HG02571 (cell line): ENCODE data around the gene KNDC1.

Source experiments
- ATAC-seq: cut with Tn5 transposase; IDR thresholded peaks from one replicate; pipeline ENCODE4 v1.9.1; 2021; ENCODE audit warnings: mild to moderate bottlenecking, moderate library complexity; ENCODE audit not compliant: unreplicated experiment

KNDC1 gene

DNA sequence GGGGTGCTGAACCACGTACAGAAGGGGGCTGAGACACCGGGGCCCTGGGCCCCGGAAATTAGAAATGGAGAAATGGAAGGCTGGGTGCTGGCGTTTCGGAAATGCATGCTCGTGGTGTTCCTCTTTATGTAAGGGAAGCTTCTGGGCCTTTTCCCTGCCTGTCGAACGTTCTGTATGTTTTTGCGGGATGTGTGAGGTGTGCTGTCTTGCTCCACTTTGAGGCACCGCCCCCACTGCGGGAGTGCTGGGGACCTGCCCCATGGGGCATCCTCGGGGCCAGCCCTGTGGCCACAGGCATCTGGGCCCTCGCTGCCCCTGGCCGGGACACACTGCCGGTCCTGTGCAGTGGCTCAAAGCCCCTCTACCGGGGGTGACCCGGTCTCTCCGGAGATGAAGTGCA is 75.9 kb downstream of the KNDC1 start:
- no peak for ATAC-seq

DNA sequence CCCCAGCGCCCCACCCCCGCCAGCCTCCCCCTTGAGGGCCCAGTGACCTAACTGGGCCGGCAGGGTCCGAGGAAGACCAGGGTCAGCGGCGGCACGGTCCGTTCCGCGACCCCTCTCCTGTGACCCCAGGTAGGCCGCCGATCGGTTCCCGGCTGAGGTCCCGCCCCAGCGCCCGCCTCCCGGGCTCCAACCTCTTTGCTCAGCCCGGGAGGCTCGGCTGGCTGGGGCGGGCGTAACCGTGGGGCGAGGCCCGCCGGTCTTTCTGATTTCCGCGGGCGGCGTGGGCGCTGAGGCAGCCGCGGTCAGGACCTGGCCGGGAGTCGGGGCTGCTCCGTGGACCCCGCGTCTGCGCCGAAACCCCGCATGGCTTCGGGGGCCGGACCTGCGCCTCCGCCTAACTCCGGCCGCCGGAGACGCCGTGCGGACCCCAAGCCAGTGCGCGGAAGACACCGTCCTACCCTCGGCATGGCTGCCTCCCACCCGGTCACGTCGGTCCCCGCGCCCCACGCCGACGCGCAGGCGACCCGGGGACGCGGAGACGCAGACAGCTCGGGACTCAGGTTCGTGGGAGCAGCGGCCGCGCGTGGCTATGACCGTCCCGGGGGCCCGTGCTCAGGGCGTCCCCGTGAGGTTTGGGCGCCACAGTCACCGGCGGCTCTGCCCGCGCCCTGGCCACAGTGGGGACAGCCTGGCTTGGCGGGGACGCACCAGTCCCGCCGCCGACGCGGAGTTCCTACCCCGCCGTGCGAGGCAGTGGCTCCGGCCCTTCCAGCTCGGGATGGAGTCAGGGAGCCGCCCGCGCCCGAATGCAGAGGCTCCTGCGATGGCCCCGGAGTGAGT is 76.6 kb downstream of the KNDC1 start:
- no peak for ATAC-seq

DNA sequence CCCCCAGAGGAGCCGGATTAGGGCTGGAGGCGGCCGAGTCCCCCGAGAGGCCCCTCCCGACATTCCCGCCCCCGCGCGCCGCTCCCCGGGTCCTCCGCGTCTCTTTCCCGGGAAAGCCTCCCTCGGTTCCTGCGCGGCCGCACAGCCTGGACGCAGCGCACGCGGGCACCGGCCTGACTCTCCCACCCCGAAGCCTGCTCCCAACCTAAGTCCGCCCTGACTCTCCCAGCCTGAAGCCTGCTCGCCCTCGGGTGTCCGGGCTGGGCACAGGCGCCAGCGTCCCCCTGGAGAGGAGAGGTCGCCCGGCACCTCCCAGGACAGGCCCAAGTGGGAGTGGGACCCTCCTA is 77.2 kb downstream of the KNDC1 start:
- no peak for ATAC-seq

DNA sequence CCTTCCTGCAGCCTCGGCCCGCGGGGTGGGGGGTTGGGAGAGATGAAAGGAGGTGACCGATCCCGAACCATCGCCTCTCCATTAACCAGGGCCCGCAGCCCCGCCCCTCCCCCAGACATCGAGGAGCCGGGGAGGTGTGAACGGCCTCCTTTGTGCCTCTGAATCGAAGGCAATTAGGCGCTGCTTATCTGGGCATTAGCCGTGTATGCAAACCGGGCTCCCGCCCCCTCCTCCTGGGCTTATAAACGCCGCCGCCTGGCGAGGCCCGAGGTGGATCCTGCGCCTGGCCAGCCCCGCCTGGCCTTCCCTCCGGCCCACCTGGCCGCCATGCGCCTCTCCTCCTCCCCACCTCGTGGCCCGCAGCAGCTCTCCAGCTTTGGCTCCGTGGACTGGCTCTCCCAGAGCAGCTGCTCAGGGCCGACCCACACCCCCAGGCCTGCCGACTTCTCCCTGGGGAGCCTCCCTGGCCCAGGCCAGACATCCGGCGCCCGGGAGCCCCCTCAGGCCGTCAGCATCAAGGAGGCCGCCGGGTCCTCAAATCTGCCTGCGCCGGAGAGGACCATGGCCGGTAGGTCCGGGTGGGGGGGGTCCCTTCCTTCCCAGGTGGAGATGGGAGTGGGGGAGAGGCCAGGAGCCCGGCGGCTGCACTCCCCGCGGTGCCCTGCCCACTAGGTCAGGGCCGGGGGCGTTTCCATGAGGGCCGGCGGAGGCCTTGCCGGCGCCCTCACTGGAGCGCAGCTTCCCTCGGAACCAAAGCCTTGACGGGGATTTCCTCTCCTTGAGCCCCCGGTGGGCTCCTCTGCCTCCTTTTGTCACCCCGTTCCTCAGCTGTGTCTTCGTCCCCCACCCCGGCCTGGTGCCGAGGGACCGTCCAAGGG is 77.8 kb downstream of the KNDC1 start, which contains the start of gene VENTX:
VENTX (plus strand) TSS at position 268 of the 878 bp plus-strand sequence; CDS start at position 328, 60 bp downstream.
- ATAC-seq = no peak

DNA sequence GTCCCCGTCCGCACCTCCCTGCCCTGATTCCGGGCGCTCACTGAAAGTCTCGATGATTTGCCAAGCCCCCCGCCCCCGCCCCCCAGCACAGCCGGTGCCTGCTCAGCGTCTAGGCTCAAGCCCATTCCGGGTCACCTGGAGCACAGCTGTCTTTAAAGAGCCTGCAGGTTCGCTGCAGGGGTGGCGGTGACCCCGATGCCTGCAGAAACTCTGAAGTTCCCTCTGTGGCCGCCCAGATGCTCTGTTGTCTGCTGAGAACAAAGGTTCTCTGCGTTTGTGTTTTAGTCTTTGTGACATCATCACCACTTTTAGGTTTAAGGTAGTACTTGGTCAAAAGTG is 78.4 kb downstream of the KNDC1 start:
- no peak for ATAC-seq

DNA sequence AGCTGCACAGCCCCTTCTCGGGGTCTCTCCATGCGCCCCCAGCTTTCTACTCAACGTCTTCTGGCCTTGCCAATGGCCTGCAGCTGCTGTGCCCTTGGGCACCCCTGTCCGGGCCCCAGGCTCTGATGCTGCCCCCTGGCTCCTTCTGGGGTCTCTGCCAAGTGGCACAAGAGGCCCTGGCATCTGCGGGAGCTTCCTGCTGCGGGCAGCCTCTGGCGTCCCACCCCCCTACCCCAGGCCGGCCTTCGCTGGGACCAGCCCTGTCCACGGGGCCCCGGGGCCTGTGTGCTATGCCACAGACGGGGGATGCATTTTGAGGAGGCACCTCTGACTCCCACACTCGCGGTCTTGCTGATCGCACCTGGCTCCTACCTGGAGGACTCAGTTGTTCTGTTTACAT is 80.0 kb downstream of the KNDC1 start:
- no peak for ATAC-seq

DNA sequence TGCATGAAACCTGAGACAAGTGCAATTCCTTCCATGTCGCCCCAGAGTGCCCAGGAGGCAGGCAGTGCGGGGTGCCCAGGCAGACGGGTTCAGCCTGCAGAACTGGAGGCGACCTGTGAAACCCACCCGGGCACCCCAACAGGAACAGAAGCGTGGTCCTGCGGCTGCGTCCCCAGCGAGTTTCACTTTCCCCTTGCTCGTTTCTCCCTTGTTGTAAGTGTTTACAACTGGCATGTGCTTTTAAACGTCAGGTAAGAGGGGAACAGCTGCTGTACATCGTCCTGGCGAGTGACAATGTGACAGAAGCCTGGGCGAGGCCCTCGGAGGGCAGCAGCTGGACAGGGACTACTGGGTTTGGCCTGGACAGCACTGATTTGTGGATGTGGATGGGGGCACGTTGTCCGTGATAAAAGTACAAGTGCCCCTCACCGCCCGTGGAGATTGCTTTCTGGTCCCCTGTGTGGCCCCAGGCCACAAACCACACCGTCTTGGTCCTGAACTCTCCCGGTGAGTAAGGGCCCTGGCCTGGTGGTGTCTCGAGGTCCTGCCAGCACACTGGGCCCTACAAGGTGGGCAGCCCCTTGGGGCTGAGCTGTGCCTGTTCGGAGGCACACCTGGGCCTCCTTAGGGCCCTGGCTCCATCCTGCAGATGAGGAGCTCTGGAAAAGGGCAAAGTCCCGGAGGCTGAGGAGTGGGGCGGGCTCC is 81.6 kb downstream of the KNDC1 start:
- no peak for ATAC-seq

DNA sequence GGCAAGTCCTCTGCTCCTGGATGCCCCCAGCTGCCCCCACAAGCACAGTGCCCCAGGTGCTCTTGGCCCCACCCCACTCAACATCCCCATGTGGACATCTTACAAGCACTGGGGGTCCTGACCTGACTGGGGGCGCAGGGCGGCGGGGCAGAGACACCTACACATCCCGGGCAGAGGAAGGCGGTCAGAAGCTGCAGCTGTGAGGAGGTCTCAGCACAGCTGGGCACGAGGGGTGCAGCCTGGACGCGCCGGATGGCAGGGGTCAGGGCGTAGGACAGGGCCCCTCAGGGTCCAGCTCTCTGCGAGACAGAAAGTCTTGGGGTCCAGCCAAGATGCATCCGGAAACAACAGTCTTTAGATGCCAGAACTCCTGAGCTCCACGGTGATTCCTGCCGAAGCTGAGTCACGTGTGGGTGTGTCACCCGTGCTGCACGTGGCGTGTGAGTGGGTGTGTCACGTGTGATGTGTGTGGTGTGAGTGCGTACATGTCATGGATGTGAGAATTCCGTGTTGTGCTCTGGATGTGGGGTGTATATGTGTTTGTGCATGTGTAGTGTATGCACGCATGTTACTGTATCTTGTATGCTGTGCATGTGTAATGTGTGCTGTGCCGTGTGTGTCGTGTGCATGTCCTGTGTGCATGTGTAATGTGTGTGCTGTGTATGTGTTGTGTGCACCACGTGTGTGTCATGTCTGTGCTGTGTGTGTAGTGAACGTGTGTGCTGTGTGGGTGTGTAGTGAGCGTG is 82.8 kb downstream of the KNDC1 start:
- no peak for ATAC-seq

DNA sequence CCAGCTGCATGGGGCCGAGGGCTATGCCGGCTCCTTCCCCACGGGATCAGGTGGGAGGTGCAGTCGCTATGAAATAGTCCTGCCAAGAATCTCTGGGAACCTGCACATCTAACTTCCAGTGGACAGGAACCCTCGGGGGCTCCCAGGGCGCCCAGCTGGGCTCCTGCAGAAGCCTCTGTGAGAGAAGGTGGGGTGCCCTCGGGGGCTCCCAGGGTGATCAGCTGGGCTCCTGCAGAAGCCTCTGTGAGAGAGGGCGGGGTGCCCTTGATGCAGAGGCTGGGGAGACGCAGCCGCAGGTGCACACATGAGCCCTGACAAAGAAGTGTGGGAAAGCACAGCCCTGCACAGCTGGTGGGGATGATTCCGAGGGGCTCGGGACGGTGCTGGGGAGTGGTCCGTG is 83.6 kb downstream of the KNDC1 start:
- ATAC-seq = no peak

DNA sequence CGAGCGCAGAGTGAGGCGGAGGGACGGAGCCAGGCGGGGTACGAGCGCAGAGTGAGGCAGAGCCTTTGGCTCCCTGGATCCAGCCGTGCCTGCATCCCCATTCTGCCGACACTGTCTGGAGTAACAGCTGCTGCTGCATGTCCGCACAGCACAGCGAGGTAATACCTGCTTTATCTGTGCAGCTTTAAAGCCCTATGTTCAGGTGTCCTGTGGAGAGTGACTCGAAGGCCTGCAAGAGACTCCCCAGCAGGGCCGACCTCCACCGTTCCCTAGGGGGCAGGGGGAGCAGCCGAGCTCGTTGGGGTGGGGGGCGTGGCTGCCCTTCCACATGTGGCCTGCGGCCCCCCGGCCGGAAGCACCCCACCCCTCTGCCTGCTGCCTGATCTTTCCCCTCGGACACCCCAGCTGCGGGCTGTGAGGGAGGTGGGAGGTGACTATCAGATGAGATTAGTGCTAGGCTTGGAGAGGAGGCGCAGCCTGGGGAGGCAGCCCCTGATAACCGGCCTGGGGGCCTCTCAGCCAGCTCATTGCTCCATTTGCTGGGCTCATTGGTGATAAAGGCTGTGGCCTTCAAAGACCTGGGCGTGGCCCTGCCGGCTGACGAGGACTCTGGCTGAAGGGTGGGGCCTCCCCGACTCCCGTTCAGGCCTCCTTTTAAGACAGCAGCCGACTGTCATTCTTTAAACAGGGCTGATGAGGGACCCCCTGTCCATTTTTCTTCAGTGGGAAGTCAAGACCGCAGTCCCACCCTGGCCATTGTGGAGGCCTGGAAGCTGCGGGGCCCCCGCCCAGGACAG is 85.6 kb downstream of the KNDC1 start:
- no peak for ATAC-seq

DNA sequence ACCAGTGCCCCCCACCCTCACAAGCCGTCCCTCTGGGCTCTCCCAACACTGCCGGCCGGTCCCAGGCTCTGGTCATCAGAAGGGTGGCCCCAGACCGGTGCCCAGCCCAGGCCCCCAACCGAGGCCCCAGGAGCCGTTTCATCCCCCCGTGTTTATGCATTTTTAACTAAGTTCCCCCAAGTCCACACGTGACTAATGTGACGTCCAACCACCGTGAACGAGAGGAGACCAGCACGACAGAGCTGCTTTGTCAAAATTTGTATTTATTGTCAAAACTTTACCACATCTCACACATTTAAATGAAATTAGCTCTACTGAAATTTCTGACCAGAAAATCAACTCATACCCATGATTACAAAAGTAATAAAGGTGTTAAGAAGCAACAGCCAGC is 86.2 kb downstream of the KNDC1 start:
- no peak for ATAC-seq

DNA sequence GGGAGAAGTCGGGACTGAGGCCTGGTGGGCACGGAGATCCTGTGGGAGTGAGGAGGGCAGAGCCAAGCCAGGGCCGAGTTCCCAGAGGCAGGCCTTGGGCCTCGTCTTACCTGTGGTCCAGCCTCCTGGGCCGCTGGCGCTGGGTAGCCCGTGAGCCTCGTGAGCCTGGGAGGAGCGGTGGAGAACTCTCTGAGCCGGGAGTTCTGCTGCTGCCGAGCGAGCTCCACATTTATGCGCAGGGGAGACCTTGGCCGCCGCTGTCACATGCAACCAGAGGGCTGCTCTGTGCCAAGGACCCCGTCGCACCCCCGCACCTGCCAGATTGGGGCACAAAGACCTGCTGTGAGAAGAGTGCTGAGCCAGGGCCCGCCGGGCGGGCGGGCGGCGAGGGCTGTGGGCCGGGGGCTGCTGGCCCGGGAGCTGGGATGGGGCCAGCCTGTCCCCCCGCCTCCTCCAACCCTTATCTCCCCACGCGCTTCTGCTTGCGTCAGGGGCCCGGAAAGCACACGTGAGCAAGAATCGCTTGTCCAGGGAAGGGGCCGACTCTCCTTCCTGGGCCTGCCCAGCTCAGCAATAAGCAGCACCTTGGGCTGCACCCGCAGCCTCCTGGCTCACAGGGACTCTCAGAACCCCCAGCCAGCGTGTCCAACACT is 87.8 kb downstream of the KNDC1 start:
- no peak for ATAC-seq

DNA sequence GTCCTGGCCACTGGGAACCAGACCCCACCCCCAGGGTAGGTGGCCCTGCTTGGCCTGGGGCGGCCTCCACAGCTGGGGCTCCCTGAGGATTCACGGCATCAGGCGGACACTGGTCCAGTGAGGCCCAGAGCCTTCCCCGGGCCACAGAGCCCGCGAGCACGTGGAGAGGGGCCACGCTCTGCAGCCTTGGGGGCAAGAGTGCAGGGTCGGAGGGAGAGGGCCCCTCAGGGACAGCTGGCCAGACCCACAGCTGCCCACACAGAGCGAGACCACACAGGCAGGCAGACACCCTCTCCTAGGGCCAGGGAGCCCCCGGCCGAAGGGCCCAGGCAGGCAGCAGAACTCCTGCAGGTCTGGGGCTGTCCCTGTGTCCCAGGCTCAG is 88.3 kb downstream of the KNDC1 start:
- ATAC-seq = no peak

DNA sequence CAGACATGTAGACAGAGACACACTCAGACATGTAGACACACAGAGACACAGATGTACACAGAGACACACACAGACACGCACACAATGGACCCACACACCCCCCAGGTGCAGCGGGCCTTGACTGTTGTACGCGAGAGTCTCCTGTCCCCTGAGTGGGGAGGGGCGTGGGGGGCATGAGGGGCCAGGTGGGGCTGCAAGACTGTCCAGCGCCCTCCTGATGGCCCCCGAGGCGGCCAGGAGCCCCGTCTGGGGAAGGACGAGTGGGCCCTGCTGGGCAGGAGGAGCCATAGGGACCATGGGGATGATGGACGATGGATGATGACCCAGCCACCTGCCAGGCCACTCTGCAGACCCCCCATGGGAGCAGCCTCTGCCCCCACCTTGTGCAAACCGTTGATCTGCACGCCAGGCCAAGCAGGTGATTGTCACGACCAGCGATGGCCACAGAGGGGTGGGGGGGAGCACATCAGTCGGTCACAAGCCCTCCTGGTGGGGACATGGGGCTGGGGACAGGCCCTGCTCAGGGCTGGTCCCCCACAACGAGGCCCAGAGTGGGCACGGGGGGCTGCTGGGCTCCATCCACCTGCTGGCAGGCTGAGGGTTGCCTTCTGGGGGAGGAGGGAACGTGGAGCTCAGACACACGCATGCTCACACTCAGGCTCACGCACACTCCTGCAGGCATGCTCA is 89.2 kb downstream of the KNDC1 start:
- ATAC-seq = no peak

DNA sequence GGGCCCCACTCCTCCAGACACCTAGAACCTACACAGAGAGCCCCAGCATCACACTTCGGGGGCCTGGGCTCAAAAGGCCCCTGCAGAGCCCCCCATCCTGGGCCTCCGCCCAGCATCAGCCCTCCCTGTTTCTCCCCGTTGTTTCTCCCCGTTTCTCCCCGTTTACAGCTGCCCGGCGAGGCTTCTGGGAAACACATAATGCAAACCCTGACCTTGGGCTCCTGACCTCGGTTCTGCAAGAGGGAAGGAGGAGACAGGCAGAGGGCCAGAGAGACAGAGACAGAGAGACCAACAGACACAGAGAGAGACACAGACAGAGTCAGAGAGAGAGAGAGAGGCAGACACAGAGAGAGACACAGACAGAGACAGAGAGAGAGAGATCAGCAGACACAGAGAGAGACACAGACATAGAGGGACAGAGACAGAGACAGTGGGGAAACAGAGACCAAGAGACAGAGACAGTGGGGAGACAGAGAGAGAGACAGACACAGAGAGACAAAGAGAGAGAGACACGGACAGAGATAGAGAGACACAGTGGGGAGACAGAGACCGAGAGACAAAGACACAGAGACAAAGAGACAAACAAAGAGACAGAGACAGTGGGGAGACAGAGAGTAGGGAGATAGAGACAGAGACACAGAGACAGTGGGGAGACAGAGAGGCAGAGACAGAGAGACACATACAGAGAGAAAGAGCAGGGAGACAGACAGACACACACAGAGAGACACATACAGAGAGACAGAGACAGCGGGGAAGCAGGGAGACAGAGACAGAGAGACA is 90.1 kb downstream of the KNDC1 start:
- no peak for ATAC-seq

DNA sequence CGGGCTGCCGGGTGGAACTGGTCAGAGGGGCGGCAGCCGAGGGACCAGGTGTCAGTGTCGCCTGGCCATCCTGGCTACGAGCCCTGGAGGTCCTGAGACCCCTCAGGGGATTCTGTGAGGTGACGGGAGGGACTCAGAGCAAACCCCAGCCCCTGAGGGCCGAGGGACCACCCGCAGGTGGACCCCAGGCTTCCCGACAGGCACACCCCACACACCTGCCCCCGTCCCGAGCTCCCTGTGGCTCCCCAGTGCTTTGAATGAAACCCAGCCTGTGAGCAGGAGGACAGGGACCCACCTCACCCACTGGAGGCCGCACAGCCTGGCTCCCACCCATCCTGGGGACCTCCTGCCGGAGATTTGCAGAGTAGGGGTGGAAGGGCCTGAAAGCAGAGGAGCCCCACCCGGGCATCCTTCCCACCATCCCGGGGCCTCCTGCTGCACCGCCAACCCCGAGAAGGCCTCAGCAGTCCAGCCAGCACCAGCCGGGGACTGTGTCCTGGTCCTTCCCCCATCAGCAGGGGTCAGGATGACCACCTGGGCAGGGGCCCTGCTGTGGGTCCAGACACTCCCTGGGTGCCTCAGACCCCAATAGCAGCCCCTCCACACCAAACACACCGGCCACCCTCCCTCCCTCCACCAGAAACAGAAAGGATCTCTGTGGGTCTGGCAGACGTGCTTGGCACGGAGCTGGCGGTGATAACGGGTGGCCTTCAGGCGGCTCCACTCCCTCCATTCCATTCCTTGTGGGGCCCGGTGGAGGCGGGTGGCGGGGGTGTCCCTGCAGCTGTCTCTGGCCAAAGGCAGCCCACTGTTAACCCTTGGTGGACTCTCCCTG is 91.6 kb downstream of the KNDC1 start:
- ATAC-seq = no peak

DNA sequence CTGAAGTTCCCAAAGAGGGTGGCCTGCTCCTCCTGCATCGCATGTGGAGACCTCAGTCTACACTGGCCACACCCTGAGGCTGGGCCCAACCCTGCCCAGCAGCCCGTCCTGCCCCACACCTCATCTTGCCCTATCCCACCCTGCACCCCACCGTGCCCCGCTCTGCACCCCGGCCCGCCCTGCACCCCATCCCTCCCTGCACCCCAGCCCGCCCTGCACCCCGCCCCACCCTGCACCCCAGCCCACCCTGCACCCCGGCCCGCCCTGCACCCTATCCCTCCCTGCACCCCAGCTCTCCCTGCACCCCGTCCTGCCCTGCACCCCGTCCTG is 92.2 kb downstream of the KNDC1 start:
- no peak for ATAC-seq
